SK-N-SH (cell line): ENCODE measurements around the gene AMHR2.

Experiments used
- EP300 ChIP-seq, 2 experiments: IDR thresholded peaks; 2 replicates each; pipeline versions ENCODE4 v1.4.0 to v1.6.1; 2012; ENCODE audit warnings: borderline replicate concordance in 1 of 2, low read depth in 1 of 2, low read length in 1 of 2
- EZH2phosphoT487 ChIP-seq: fragments of 200-600 bp; sonication (generic); IDR thresholded peaks from 2 replicates; pipeline ENCODE4 v1.6.1; 2017; ENCODE audit warnings: low read depth, mixed run types, mild to moderate bottlenecking, antibody characterized with exemption, moderate library complexity, borderline replicate concordance
- GATA2 ChIP-seq: sonication (generic); formaldehyde crosslinking; IDR thresholded peaks from 2 replicates; pipeline ENCODE4 v1.5.0; 2020; ENCODE audit warnings: mild to moderate bottlenecking, missing genetic modification reagents
- MEF2A ChIP-seq: IDR thresholded peaks from 2 replicates; pipeline ENCODE4 v1.4.0; 2012; ENCODE audit warnings: low read depth, borderline replicate concordance
- POLR2AphosphoS5 ChIP-seq: IDR thresholded peaks from 2 replicates; pipeline ENCODE4 v1.6.1; 2012; ENCODE audit warnings: low read depth, low read length
- RAD21 ChIP-seq: IDR thresholded peaks from 2 replicates; pipeline ENCODE4 v1.6.1; 2012; ENCODE audit warnings: mild to moderate bottlenecking, low read length
- RCOR1 ChIP-seq: fragments of 150-350 bp; IDR thresholded peaks from 2 replicates; pipeline ENCODE4 v1.6.1; 2017; ENCODE audit warnings: antibody characterized with exemption, low read length
- SIN3A ChIP-seq: IDR thresholded peaks from 2 replicates; pipeline ENCODE4 v1.6.1; 2012; ENCODE audit warnings: low read depth, mild to moderate bottlenecking, low read length, moderate library complexity, borderline replicate concordance
- TF ChIP-seq, protein P1 (sequence below): IDR thresholded peaks from 2 replicates; pipeline ENCODE4; 2012
- TF ChIP-seq, protein P2 (sequence below): fragments of 200-600 bp; sonication (generic); IDR thresholded peaks from 2 replicates; pipeline ENCODE4 v1.6.1; 2017; ENCODE audit warnings: antibody characterized with exemption, mild to moderate bottlenecking, moderate library complexity

DNA sequence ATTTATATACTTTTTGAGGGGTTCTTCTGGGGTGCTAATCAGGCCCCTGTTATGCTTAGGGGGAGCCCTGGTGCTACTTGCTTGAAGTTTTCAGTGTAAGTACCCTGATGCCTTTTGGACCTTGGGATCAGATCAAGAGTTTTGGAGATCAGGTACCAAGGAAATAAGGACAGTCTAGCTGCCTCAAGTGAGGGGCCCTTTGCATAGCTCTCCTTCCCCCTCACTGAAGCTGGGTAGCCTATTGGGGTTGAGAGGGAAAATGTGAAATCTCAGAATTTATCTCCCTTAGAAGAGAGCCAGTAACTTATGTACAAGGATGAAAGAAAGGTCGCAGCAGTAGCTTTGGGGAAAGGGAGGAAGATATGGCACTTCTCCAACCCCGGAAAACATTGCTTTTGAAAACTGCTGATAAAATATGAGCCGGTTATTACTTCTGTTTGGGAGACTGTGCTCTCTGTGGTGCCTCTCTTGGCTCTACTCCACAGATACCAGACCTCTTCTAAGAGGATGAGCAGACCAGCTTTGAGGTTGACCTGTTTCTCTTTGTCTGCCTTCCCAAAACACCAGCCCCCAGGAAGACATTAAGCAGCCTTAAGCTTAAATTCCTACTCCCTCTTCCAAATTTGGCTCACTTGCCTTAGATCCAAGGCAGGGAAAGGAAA is 8.8 kb upstream of the AMHR2 start:
- TF ChIP-seq, protein P1, sequence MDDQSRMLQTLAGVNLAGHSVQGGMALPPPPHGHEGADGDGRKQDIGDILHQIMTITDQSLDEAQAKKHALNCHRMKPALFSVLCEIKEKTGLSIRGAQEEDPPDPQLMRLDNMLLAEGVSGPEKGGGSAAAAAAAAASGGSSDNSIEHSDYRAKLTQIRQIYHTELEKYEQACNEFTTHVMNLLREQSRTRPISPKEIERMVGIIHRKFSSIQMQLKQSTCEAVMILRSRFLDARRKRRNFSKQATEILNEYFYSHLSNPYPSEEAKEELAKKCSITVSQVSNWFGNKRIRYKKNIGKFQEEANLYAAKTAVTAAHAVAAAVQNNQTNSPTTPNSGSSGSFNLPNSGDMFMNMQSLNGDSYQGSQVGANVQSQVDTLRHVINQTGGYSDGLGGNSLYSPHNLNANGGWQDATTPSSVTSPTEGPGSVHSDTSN, result peak; percentile 7; the same call in 1 of the 2 replicates
- TF ChIP-seq RCOR1, result peak; percentile 64
- TF ChIP-seq, protein P2, sequence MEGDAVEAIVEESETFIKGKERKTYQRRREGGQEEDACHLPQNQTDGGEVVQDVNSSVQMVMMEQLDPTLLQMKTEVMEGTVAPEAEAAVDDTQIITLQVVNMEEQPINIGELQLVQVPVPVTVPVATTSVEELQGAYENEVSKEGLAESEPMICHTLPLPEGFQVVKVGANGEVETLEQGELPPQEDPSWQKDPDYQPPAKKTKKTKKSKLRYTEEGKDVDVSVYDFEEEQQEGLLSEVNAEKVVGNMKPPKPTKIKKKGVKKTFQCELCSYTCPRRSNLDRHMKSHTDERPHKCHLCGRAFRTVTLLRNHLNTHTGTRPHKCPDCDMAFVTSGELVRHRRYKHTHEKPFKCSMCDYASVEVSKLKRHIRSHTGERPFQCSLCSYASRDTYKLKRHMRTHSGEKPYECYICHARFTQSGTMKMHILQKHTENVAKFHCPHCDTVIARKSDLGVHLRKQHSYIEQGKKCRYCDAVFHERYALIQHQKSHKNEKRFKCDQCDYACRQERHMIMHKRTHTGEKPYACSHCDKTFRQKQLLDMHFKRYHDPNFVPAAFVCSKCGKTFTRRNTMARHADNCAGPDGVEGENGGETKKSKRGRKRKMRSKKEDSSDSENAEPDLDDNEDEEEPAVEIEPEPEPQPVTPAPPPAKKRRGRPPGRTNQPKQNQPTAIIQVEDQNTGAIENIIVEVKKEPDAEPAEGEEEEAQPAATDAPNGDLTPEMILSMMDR, result no peak
- TF ChIP-seq RAD21, result no peak
- no peak for TF ChIP-seq MEF2A
- TF ChIP-seq POLR2AphosphoS5, result no peak; the same call in 1 of the 2 replicates
- TF ChIP-seq GATA2, result no peak; the same call in 1 of the 2 replicates
- no peak for TF ChIP-seq EZH2phosphoT487
- no peak for TF ChIP-seq SIN3A
- peak in 1 of 2 experiments; percentile 77; a peak in 2 of 4 replicates for TF ChIP-seq EP300 (IDR thresholded peaks at IDR 0.05; ENCODE audit: borderline replicate concordance in 1 of 2, low read depth in 1 of 2, low read length in 1 of 2)
